Measurements from ENCODE around the gene ZDHHC5.
"Not testable (repeated sequence)": the region's sequence is repeated elsewhere in the genome, so short reads cannot be mapped to it uniquely, and the experiment has no call there.

ZDHHC5 gene

GRCh38 chr11:57704932-57705331 lies 37.0 kb downstream of the ZDHHC5 start:
- Mint-ChIP-seq H3K36me3 (ENCODE audit: insufficient read depth) (peaks cover 44% of the 10 kb centered on the region), H3K4me3 (no peak overlapping the region), H3K27me3 (no peaks in the 10 kb centered on the region), H3K27ac (peak overlapping the region; percentile 51 to 74), H3K9me3 (no peaks in the 10 kb centered on the region), H3K4me1 (ENCODE audit: low read depth in 2 of 2) (peaks cover 0 to 8% of the 10 kb centered on the region in 2 donors)
- ATAC-seq (replicated peaks) (no peak), DNase-seq (no peak)

- not testable (repeated sequence) for H3K4me3 Mint-ChIP-seq; ATAC-seq (replicated peaks); DNase-seq; H3K9me3 Mint-ChIP-seq; H3K27me3 Mint-ChIP-seq
- Mint-ChIP-seq H3K4me1 (ENCODE audit: low read depth in 2 of 2) (peaks cover 0 to 11% of the 10 kb centered on the region in 2 donors), H3K36me3 (ENCODE audit: insufficient read depth) (peaks cover 40% of the 10 kb centered on the region), H3K27ac (peak overlapping the region; percentile 51 to 74)
Observed at GRCh38 chr11:57705432-57705831, 37.5 kb downstream of the ZDHHC5 start.

- Mint-ChIP-seq H3K9me3 (no peaks in the 10 kb centered on the region), H3K27ac (no peak overlapping the region), H3K4me1 (ENCODE audit: low read depth in 2 of 2) (peaks cover 22 to 34% of the 10 kb centered on the region in 2 donors), H3K4me3 (no peak overlapping the region), H3K36me3 (ENCODE audit: insufficient read depth) (peaks cover 25% of the 10 kb centered on the region), H3K27me3 (no peaks in the 10 kb centered on the region)
- ATAC-seq (replicated peaks): no peak
- DNase-seq: no peak
Observed at GRCh38 chr11:57709802-57710367, 42.0 kb downstream of the ZDHHC5 start.

DNA sequence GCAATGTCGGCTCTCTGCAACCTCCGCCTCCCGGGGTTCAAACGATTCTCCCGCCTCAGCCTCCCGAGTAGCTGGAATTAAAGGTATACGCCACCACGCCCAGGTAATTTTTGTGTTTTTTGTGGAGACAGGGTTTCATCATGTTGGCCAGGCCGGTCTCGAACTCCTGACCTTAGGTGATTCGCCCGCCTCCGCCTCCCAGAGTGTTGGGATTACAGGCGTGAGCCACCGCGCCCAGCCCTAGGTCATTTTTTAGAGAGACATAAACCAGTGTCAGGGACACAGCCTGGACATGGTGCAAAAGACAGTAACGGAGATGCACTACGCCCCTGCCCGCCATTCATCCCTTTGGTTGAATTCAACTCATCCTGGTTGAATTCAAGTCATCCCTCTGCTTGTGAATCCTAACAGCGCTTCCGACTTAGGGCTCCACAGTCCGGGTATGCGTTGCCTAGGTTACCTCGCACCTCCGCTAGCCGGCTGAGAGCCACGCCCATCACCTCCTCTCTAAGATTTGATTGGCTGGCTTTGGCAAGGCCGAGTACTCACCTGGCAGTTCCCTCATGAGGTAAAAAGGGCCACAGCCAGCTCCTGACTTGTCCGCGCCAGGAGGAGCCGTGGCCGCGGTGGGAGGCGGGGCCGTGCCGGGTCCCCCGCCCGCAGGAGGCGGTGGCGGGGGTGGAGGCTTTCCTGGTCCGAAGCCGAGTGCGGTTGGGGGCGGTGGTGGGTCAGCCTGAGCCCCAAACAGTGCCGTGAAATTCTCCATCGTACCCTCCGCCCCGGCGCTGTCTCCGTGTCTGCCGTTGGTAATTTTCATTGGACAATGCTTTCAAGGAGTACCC lies 43.7 kb downstream of the ZDHHC5 start, which contains the start of gene MED19:
Gene MED19 (minus strand): TSS at position 802 of the 842 bp plus-strand sequence. CDS start 36 bp downstream, at position 766.
- Mint-ChIP-seq H3K4me1 (ENCODE audit: low read depth in 2 of 2) (peaks cover 22 to 34% of the 10 kb centered on the region in 2 donors), H3K27ac (peak within 1 kb of the TSS; percentile 86 to 97), H3K36me3 (ENCODE audit: insufficient read depth) (peaks cover 20% of the 10 kb centered on the region), H3K27me3 (no peaks in the 10 kb centered on the region), H3K4me3 (peak within 1 kb of the TSS; percentile 89 to 91), H3K9me3 (no peaks in the 10 kb centered on the region)
- peak in 2 of 3 experiments; percentile 71 for DNase-seq
- peak; percentile 55 for ATAC-seq (replicated peaks)

- H3K36me3 Mint-ChIP-seq (ENCODE audit: insufficient read depth): peaks cover 23% of the 10 kb centered on the region
- no peaks in the 10 kb centered on the region for H3K27me3 Mint-ChIP-seq
- DNase-seq (peak; percentile 85 to 87 (median 86)), ATAC-seq (replicated peaks) (peak; percentile 89)
- H3K27ac Mint-ChIP-seq: peak within 1 kb of the TSS; percentile 86 to 97
- peaks cover 22 to 34% of the 10 kb centered on the region in 2 donors for H3K4me1 Mint-ChIP-seq (ENCODE audit: low read depth in 2 of 2)
- H3K4me3 Mint-ChIP-seq: peak within 1 kb of the TSS; percentile 89 to 91
- no peaks in the 10 kb centered on the region for H3K9me3 Mint-ChIP-seq
Observed at GRCh38 chr11:57712256-57713150, 44.6 kb downstream of the ZDHHC5 start, which contains the start of gene TMX2. Gene TMX2 (plus strand): TSS chr11:57712593. CDS start chr11:57712619, 26 bp downstream.

- Mint-ChIP-seq H3K27ac (peak overlapping the region; percentile 86 to 97), H3K4me1 (ENCODE audit: low read depth in 2 of 2) (peaks cover 22 to 27% of the 10 kb centered on the region in 2 donors), H3K36me3 (ENCODE audit: insufficient read depth) (peaks cover 31% of the 10 kb centered on the region)
Observed at GRCh38 chr11:57713835-57714234, 45.9 kb downstream of the ZDHHC5 start.

GRCh38 chr11:57716726-57717125 lies 48.8 kb downstream of the ZDHHC5 start:
- not testable (repeated sequence) for H3K4me3 Mint-ChIP-seq; H3K9me3 Mint-ChIP-seq; H3K27me3 Mint-ChIP-seq; ATAC-seq (replicated peaks); H3K27ac Mint-ChIP-seq; DNase-seq
- Mint-ChIP-seq H3K36me3 (ENCODE audit: insufficient read depth) (peaks cover 41% of the 10 kb centered on the region), H3K4me1 (ENCODE audit: low read depth in 2 of 2) (peaks cover 16 to 20% of the 10 kb centered on the region in 2 donors)

More at GRCh38 chr11:57713835-57714234, 45.9 kb downstream of the ZDHHC5 start:
- Mint-ChIP-seq H3K4me3 (peak overlapping the region; percentile 89 to 91), H3K9me3 (no peaks in the 10 kb centered on the region), H3K27me3 (no peaks in the 10 kb centered on the region)
- DNase-seq (no peak), ATAC-seq (replicated peaks) (no peak)

DNA sequence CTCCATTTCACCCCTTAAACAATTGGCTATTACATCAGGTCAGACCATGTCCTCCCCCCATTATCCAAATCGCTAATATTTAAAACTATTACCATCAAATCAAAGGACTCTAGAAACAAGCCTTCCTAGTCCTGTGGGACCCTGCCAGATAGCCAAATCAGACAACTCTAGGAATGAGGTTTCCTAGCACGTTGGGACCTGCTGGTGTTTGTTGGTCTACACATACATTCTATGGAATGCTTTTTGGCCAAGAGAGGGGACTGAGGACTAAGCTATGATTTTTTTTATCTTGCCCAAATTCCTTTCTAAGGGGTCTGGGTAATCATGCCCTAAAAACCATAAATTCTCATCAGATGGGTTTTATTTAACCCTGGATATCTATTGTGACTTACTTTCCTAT lies 59.3 kb downstream of the ZDHHC5 start:
- Mint-ChIP-seq H3K4me1 (ENCODE audit: low read depth in 2 of 2) (peaks cover 0 to 12% of the 10 kb centered on the region in 2 donors), H3K4me3 (no peak overlapping the region), H3K27ac (peak overlapping the region in 1 of 2 donors; percentile 32), H3K9me3 (no peaks in the 10 kb centered on the region), H3K36me3 (ENCODE audit: insufficient read depth) (peaks cover 16% of the 10 kb centered on the region), H3K27me3 (no peaks in the 10 kb centered on the region)
- DNase-seq (no peak), ATAC-seq (replicated peaks) (no peak)

DNA sequence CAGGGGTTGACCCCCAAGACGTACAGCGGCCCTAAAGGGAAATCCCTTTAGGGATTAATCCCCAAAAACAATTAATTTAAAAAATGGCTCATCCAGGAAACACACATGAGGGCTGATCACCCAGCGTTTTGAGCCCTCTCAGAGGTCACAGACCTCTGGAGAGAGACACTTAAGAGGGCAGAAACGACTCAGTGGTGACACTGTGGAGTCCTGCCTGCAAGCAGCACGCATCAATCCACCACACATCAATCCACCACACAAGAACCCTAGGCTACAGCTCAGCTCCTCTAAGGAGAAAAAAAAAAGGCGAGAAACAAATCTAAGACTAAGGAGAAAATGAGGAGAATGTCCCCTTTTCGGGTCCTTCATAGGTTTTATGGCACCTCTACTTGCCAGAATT lies 60.9 kb downstream of the ZDHHC5 start:
- H3K4me3 Mint-ChIP-seq: no peak overlapping the region
- peak overlapping the region; percentile 53 to 85 for H3K27ac Mint-ChIP-seq
- DNase-seq (no peak), ATAC-seq (replicated peaks) (no peak)
- peaks cover 0 to 12% of the 10 kb centered on the region in 2 donors for H3K4me1 Mint-ChIP-seq (ENCODE audit: low read depth in 2 of 2)
- peaks cover 4% of the 10 kb centered on the region for H3K36me3 Mint-ChIP-seq (ENCODE audit: insufficient read depth)
- H3K9me3 Mint-ChIP-seq: no peaks in the 10 kb centered on the region
- no peaks in the 10 kb centered on the region for H3K27me3 Mint-ChIP-seq

DNA sequence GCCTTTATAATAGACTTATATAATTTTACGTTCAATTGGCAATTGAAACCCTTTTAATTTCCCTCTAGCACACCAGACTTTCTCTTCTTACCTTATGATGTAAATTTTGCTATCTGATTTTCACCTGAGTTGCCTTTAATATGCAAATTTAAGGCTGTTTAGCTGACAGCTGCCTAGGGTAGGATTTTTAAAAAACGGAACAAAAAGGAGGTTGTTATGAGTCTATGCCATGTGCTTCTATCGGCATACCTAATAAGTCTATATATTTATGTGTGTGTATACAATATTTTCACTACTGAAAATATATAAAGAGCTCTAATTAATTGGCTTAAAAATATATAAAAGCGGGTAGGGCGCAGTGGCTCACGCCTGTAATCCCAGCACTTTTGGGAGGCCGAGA lies 61.6 kb downstream of the ZDHHC5 start:
- H3K4me3 Mint-ChIP-seq: no peak overlapping the region
- peaks cover 10% of the 10 kb centered on the region for H3K36me3 Mint-ChIP-seq (ENCODE audit: insufficient read depth)
- DNase-seq: no peak
- no peaks in the 10 kb centered on the region for H3K27me3 Mint-ChIP-seq
- peak overlapping the region in 1 of 2 donors; percentile 85 for H3K27ac Mint-ChIP-seq
- H3K9me3 Mint-ChIP-seq: no peaks in the 10 kb centered on the region
- ATAC-seq (replicated peaks): no peak
- H3K4me1 Mint-ChIP-seq (ENCODE audit: low read depth in 2 of 2): peaks cover 0 to 12% of the 10 kb centered on the region in 2 donors

DNA sequence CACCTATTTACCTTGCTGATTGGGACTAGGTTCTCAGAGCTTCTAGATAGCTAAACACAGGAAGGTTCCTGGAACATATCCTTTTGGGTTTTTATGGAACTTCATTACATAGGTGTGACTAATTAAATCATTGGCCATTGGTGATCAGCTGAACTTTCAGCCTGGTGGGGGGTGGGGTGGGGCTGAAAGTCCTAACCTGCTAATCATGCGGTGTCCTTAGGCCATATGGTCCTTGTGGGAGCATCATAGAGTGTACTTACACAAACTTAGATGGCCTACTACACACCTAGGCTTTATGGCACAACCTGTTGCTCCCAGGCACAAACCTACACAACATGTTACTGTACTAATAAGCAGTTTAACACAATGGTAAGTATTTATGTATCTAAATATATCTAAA lies 64.7 kb downstream of the ZDHHC5 start:
- Mint-ChIP-seq H3K27ac (no peak overlapping the region), H3K36me3 (ENCODE audit: insufficient read depth) (peaks cover 32% of the 10 kb centered on the region), H3K4me3 (no peak overlapping the region), H3K9me3 (no peaks in the 10 kb centered on the region), H3K4me1 (ENCODE audit: low read depth in 2 of 2) (peaks cover 0 to 15% of the 10 kb centered on the region in 2 donors), H3K27me3 (no peaks in the 10 kb centered on the region)
- DNase-seq (no peak), ATAC-seq (replicated peaks) (no peak)

DNA sequence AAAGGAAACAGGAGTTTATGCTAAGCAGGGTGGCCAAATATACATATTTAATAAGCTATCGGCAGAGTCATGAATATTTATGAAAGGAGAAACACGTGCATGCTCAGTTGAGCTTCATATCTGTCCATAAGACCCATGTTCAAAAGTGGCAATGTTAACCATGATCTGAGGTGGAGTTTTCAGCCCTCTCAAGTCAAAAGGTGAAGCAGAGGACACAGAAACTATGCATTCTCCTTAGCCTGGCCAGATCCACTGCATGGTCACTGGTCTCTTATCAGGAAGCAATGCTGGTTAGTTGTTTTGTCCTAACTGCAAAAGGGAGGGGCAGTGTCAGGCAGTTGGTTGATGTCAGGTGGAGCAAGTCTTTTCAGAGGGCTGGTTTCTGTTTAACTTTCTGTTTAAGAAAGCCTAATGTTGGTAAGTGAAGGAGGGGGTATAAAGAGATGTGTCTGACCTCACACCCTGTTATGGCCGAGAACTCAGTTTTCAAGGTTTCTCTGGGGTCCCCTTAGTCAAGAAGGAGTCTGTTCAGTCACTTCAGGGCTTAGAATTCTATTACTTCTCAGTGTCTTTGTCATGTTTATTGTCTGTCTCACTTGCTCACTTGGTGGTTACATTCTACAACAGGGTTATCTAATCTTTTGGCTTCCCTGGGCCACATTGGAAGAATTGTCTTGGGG lies 67.8 kb downstream of the ZDHHC5 start:
- Mint-ChIP-seq H3K36me3 (ENCODE audit: insufficient read depth) (peaks cover 48% of the 10 kb centered on the region), H3K4me3 (no peak overlapping the region), H3K27me3 (no peaks in the 10 kb centered on the region), H3K4me1 (ENCODE audit: low read depth in 2 of 2) (peaks cover 0 to 13% of the 10 kb centered on the region in 2 donors), H3K27ac (peak overlapping the region; percentile 41 to 62), H3K9me3 (no peaks in the 10 kb centered on the region)
- no peak for DNase-seq
- no peak for ATAC-seq (replicated peaks)

Data from effector memory CD8-positive, alpha-beta T cell (primary cell).